GM19240 (cell line): ENCODE results near the gene USP25.

ENCODE experiments used
- DNase-seq: peaks from one replicate; pipeline ENCODE4 v3.0.0; 2011; ENCODE audit warnings: low spot score; ENCODE audit not compliant: insufficient read length

USP25 gene

GRCh38 chr21:15849927-15850326, 120.1 kb downstream of the USP25 start:
- DNase-seq, result no peak

GRCh38 chr21:15850645-15851044, 120.9 kb downstream of the USP25 start:
- DNase-seq, result no peak

GRCh38 chr21:15852146-15852545, 122.4 kb downstream of the USP25 start:
- DNase-seq, result no peak

- no peak for DNase-seq
These were observed 123.3 kb downstream of the USP25 start for GRCh38 chr21:15853126-15853525.

- no peak for DNase-seq
These were observed 127.0 kb downstream of the USP25 start for GRCh38 chr21:15856813-15857212.

DNA sequence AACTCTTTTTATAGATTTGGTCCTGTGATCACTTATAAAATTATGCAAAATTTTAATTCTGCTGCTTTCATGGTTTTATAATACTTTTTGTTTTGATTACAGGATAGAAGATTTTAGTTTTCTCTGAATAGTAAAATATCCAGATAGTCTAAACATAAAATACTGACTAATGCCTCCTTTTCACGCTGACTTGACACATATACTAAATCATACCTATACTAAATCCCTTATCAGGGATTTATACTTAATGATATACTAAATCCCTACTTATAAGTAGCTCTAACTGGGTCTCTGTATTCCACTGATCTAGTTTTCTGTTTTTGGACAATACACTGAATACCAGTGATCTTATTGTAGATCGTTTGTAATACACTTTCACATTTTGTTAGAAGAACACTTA, 128.0 kb downstream of the USP25 start:
- DNase-seq, result no peak

DNA sequence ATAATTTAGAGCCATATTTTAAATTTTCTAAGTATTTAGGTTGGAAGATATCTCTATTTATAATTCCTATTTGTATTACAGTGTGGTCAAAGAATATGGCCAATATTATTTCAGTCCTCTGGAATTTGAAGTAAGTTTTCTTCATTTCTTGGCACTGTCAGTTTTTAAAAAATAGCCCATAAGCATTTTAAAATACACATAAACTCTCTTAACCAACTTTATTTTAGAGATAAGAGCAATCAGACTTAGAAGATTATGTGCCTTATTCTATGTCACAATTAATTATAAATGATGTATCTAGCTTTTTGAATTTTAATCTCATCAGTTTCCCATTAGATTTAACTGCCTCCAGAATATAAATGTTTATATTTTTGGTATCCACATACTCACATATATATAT, 130.8 kb downstream of the USP25 start:
- DNase-seq, result no peak

DNA sequence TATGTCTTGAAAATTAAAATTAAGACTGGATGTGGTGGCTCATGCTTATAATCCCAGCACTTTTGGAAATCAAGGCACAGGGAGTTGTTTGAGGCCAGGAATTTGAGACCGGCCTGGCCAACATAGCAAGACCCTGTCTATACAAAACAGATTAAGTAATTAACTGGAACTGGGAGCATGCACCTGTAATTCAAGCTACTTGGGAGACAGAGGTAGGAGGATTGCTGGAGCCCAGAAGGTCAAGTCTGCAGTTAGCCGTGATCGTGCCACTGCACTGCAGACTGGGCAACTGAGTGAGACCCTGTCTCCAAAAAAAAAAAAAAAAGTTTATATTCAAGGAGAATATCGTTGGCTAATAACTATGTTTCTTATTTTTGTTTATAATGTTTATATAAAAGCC, 139.2 kb downstream of the USP25 start:
- DNase-seq, result no peak

DNA sequence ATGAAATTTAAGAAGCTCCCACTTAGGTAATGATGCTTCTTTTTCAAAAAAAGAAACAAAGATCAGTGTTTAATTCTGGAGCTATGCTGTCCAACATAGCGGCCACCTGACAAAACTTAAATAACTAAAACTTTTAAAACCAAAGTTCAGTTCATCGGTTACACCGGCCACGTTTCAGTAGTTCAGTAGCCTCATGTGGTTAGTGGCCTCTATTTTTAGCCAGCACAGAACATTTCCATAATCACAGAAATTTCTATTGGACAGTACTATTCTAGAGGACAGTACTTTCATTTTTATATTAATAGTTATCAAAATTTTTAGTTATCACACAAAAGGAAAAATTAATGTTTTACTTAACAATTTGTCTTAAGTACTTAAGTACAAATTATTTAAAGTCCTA, 141.0 kb downstream of the USP25 start:
- DNase-seq, result no peak

DNA sequence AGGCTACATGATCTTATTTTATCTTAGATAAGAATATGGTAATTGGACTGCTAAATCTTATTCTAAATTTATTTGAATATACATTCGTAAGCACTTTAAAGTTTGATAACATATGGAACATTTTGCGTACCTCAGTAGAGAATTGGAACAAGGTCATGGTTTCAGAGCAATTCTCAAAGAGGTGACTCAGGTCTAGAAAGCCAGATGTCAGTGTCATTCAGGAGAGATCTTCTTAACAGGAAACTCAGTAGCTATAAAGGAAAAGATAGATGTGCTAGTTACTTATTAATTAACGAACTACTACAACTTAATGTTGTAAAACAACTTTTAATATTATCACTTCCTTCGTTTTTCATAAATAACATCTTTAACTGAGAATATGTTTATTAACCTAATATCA, 142.5 kb downstream of the USP25 start:
- no peak for DNase-seq

- DNase-seq, result no peak
These were observed 144.8 kb downstream of the USP25 start for GRCh38 chr21:15874615-15875014.

DNA sequence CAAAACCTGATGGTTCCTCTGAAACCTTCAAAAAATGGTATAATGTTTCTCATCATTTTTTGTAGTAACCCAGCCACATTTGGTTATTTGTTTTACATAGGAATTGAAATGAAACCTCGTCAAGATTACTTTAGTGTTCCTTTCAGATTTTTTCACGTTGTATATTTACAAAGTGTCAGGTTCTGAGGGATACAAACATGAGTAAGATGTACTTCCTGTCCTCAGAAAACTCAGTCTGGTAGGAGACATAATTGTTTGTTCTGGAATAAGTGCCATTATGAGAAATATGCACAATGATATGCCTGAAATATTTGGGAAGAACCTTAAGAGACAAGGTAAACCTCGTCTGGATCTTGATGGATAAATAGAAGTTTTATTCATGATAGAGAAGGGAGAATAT, 145.5 kb downstream of the USP25 start:
- DNase-seq, result no peak

DNA sequence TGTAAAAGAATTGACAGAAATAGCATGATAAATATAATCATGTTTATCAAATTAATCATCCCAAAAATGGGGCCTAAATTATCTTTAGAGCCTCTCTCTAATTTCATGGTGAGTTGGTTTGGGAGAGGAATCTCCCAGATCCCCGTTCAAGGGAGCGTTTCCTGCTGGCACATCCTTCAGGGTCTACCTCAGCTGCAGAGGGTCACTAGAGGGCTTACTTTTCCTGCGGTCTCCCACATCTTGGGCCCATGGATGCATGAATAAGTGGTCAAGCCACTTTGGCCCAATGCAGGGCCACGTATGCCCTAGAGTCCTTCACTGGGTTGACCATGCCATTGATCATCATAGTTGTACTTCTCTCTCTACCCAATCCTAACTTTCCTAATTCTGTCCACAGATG, 164.1 kb downstream of the USP25 start:
- no peak for DNase-seq

- no peak for DNase-seq
These were observed 164.8 kb downstream of the USP25 start for GRCh38 chr21:15894596-15894995.

- no peak for DNase-seq
These were observed 165.6 kb downstream of the USP25 start for GRCh38 chr21:15895142-15896106.

GRCh38 chr21:15896501-15896900, 166.7 kb downstream of the USP25 start:
- DNase-seq, result no peak

- DNase-seq, result no peak
These were observed 174.6 kb downstream of the USP25 start for GRCh38 chr21:15904389-15904788.

GRCh38 chr21:15908187-15908586, 178.4 kb downstream of the USP25 start:
- DNase-seq, result no peak

- DNase-seq, result no peak
These were observed 198.4 kb downstream of the USP25 start for GRCh38 chr21:15928196-15928595.

DNA sequence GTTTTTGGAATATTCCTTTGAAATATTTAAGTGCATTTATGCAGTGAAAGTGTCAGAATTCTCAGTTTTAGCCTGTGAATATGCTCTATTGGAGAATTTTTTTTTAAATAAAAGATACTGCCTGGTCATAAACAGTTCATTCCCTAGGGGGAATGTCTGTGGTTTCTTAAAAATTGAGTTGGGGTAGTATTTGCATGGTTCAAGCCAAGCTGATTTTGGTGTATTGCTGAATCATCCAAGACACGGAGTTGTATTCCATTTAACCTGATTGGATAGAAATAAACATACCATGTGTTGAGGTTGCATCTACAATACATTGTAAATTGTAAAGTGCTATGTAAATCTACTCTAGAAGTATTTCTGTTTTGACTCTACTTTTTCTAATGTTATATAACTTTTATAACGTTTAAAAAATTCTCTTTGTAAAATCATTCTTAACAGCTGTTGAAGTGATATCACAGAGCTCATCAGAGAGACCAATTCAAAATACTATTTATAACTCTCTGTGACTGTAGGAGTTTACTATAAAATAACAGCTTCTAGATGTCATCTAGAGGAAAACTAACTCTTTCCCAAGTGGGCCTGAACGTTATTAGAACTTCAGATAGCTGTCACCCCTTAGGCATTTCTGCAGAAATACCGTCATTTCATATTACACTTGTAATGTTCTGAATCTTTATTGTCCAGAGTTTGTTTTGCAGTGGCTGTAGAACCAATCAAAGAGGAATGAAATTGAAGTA, 199.1 kb downstream of the USP25 start:
- no peak for DNase-seq

GRCh38 chr21:15929536-15929935, 199.8 kb downstream of the USP25 start:
- DNase-seq, result no peak
